GM12878 (cell line): ENCODE measurements around the gene C1orf50. TPM values are rescaled to one million over a fixed set of nuclear protein-coding genes. Genes with fewer than 3 reads are reported as not detected.
A peak's percentile ranks its signal among the peaks of the same experiment; 100 is the strongest.

Experiments
- ATAC-seq: fragments of 200-7000 bp; cut with Tn5 transposase; 3 replicates; pipeline ENCODE4 v1.9.1; 2020; ENCODE audit warnings: mild to moderate bottlenecking, moderate library complexity
- BruUV-seq: library from RNA; stranded (reverse); fragments of 400-500 nt; replicated peaks from 2 replicates; lab custom pipeline; 2021; lab: Mats Ljungman, UMichigan
- CTCF ChIA-PET: fragments of 300-600 bp; sonication (Branson Sonifier 250); formaldehyde crosslinking; extraction: SDS; loops from one replicate; lab custom pipeline; 2021; ENCODE audit warnings: inconsistent platforms; lab: Yijun Ruan, JAX
- POLR2A ChIA-PET: fragments of 350-600 bp; formaldehyde crosslinking; extraction: SDS; loops from one replicate; lab custom pipeline; 2021; ENCODE audit warnings: inconsistent platforms; lab: Charles Lee
- RAD21 ChIA-PET: fragments of 300-600 bp; sonication (Branson Sonifier 250); formaldehyde crosslinking; loops from one replicate; lab custom pipeline; 2023; ENCODE audit warnings: antibody characterized with exemption; ENCODE audit not compliant: unreplicated experiment; lab: Charles Lee
- SMC1A ChIA-PET: fragments of 300-600 bp; sonication (Branson Sonifier 250); formaldehyde crosslinking; loops from one replicate; lab custom pipeline; 2023; ENCODE audit not compliant: unreplicated experiment, uncharacterized antibody; lab: Charles Lee
- DNase-seq: peaks from one replicate; pipeline ENCODE4 v3.0.0-alpha.2; 2011; ENCODE audit warnings: low read depth, low spot score
- FAIRE-seq: peaks from 3 replicates; lab custom pipeline; 2011; peaks lifted over from hg19 to GRCh38; lab: Jason Lieb, UNC
- H2AFZ ChIP-seq: 2 replicates; pipeline ENCODE4 v1.6.0; 2011; ENCODE audit warnings: low read depth, low read length, control low read depth; ENCODE audit not compliant: control insufficient read depth
- H3K27ac ChIP-seq: 2 replicates; pipeline ENCODE4 v1.5.1; 2011; ENCODE audit warnings: control low read depth; ENCODE audit not compliant: control insufficient read depth, insufficient read depth
- H3K27me3 ChIP-seq, 2 experiments: replicated peaks in 1 of 2; 2 replicates each; pipeline versions ENCODE4 v1.6.0 to v1.6.1; 2011; ENCODE audit warnings: low read length in 1 of 2; ENCODE audit not compliant: control insufficient read depth in 2 of 2, insufficient read depth in 2 of 2
- H3K36me3 ChIP-seq, 2 experiments: 2 replicates each; pipeline ENCODE4 v1.5.1; 2011; ENCODE audit warnings: low read length in 1 of 2; ENCODE audit not compliant: control insufficient read depth in 2 of 2, insufficient read depth in 2 of 2
- H3K4me1 ChIP-seq: 2 replicates; pipeline ENCODE4 v1.6.1; 2011; ENCODE audit warnings: mild to moderate bottlenecking, low read length, moderate library complexity, mixed read lengths; ENCODE audit not compliant: control insufficient read depth, insufficient read depth
- H3K4me2 ChIP-seq: 2 replicates; pipeline ENCODE4 v1.6.0; 2011; ENCODE audit warnings: control low read depth; ENCODE audit not compliant: control insufficient read depth, insufficient read depth
- H3K4me3 ChIP-seq: fragments of 200-600 bp; sonication (generic); 2 replicates; pipeline ENCODE4 v1.5.1; 2016
- H3K79me2 ChIP-seq: 2 replicates; pipeline ENCODE4 v1.6.0; 2011; ENCODE audit warnings: low read length; ENCODE audit not compliant: control insufficient read depth, insufficient read depth
- H3K9ac ChIP-seq: 2 replicates; pipeline ENCODE4 v1.8.0; 2011; ENCODE audit warnings: low read length, control low read depth, mixed read lengths; ENCODE audit not compliant: control insufficient read depth, insufficient read depth
- H3K9me3 ChIP-seq: replicated peaks from 3 replicates; pipeline ENCODE4 v1.5.1; 2011; ENCODE audit warnings: mild to moderate bottlenecking, low read length; ENCODE audit not compliant: control insufficient read depth, insufficient read depth
- H4K20me1 ChIP-seq: 2 replicates; pipeline ENCODE4 v1.6.0; 2011; ENCODE audit not compliant: control insufficient read depth, insufficient read depth
- EP300 ChIP-seq, 2 experiments: fragments of 150-350 bp in 1 of 2; IDR thresholded peaks; 2 replicates each; pipeline ENCODE4 v1.6.1; 2011 to 2012; ENCODE audit warnings: low read depth in 2 of 2, low read length in 2 of 2, borderline replicate concordance in 1 of 2, improper control_type of control experiment in 1 of 2, inconsistent platforms in 1 of 2; ENCODE audit not compliant: control insufficient read depth in 1 of 2
- GABPA ChIP-seq: IDR thresholded peaks from 2 replicates; pipeline ENCODE4 v1.6.1; 2014; ENCODE audit warnings: antibody characterized with exemption, low read depth, mild to moderate bottlenecking, inconsistent platforms
- HSF1 ChIP-seq: fragments of 150-350 bp; IDR thresholded peaks from 2 replicates; pipeline ENCODE4 v1.6.1; 2014; ENCODE audit warnings: mild to moderate bottlenecking, low read depth, low read length
- MTA3 ChIP-seq: IDR thresholded peaks from 2 replicates; pipeline ENCODE4 v1.6.1; 2012; ENCODE audit warnings: low read length, inconsistent platforms, borderline replicate concordance
- NFYA ChIP-seq: IDR thresholded peaks from 2 replicates; pipeline ENCODE4 v1.6.1; 2011; ENCODE audit warnings: low read depth, mild to moderate bottlenecking, low read length, improper control_type of control experiment, borderline replicate concordance
- PML ChIP-seq: IDR thresholded peaks from 2 replicates; pipeline ENCODE4 v1.6.1; 2012; ENCODE audit warnings: low read length, inconsistent platforms
- SMARCA5 ChIP-seq: fragments of 450-650 bp; IDR thresholded peaks from 2 replicates; pipeline ENCODE4 v1.6.1; 2017; ENCODE audit warnings: mild to moderate bottlenecking
- TCF12 ChIP-seq: IDR thresholded peaks from 2 replicates; pipeline ENCODE4 v1.6.1; 2011; ENCODE audit warnings: low read depth, mild to moderate bottlenecking, low read length
- ZNF24 ChIP-seq: fragments of 450-650 bp; IDR thresholded peaks from 2 replicates; pipeline ENCODE4 v1.6.1; 2017; ENCODE audit warnings: antibody characterized with exemption, mild to moderate bottlenecking
- ZZZ3 ChIP-seq: IDR thresholded peaks from 2 replicates; pipeline ENCODE4 v1.6.1; 2011; ENCODE audit warnings: low read depth; ENCODE audit not compliant: control insufficient read depth, insufficient read length
- WGBS: methylation state at CpG from one replicate; pipeline ENCODE4 v1.1.6; 2016; ENCODE audit warnings: low lambda C conversion rate; ENCODE audit not compliant: insufficient replicate concordance, insufficient coverage; ENCODE audit errors: missing lambda C conversion rate; 5-methylcytosine and 5-hydroxymethylcytosine counted together
- in situ Hi-C: fragments of 300-500 bp; cut with MboI; formaldehyde crosslinking; loops from 9 replicates; pipeline ENCODE4 v1.14.3; 2018; ENCODE audit warnings: mixed read lengths
- intact Hi-C: fragments of 100-400 bp; cut with micrococcal nuclease; formaldehyde crosslinking; loops from one replicate; pipeline ENCODE4 v1.14.2; 2022; ENCODE audit not compliant: unreplicated experiment
- polyA plus RNA-seq, 11 experiments: library from polyadenylated mRNA; depleted of rRNA in 4 of 11; unstranded in 6 of 11; stranded (reverse) in 5 of 11; fragments of >200 nt; fragmentation: Nextera tagmentation in 4 of 11; fragmentation: Illumina TruSeq in 1 of 11; extraction: Ambion mirVana in 4 of 11; extraction: Trizol in 1 of 11; gene quantifications; 1 replicate in 1 of 11; 2 replicates in 10 of 11; pipeline versions ENCODE4 v1.2.1 to v1.2.3, GENCODE V29; 2011 to 2016; ENCODE audit warnings: inconsistent platforms in 2 of 11, missing spikeins in 2 of 11, low read depth in 1 of 11
- total RNA-seq, 4 experiments: library from RNA; depleted of rRNA in 3 of 4; stranded (reverse); fragments of >200 nt in 3 of 4; fragmentation: Illumina TruSeq in 1 of 4; extraction: Trizol in 1 of 4; gene quantifications; 2 replicates each; pipeline versions ENCODE4 v1.2.1 to v1.2.3, GENCODE V29; 2013 to 2021

The C1orf50 gene
- total and polyA plus RNA-seq, 10 of the 15 experiments (the other 5 are each of a cell fraction or from before 2014, with no cell fraction given): 1.2 to 10.7 (median 6.7) TPM

GRCh38 chr1:42731585-42731984, 35.5 kb upstream of the C1orf50 start:
- H3K27me3 ChIP-seq: no peaks in the 10 kb centered on the region
- SMC1A ChIA-PET: interaction anchor here (0.8 kb wide), 1 partner anchor 393 kb away, joined by 4 read pairs; no protein-coding TSS in a partner anchor
- no peak for TF ChIP-seq SMARCA5
- no peak for TF ChIP-seq ZZZ3
- TF ChIP-seq PML: no peak
- no peak for TF ChIP-seq GABPA
- no peak for TF ChIP-seq HSF1
- no peak for TF ChIP-seq EP300 (IDR thresholded peaks at IDR 0.05; ENCODE audit: borderline replicate concordance in 1 of 2, control insufficient read depth in 1 of 2, low read depth in 2 of 2, low read length in 2 of 2)
- TF ChIP-seq NFYA: no peak
- no peak for TF ChIP-seq TCF12
- TF ChIP-seq ZNF24: no peak
- no peak for TF ChIP-seq MTA3
- BruUV-seq: no TSS peak
- no peak overlapping the region for H3K9ac ChIP-seq
- no peaks in the 10 kb centered on the region for H4K20me1 ChIP-seq
- H3K79me2 ChIP-seq: no peaks in the 10 kb centered on the region
- RAD21 ChIA-PET: no interaction called here
- no peaks in the 10 kb centered on the region for H3K9me3 ChIP-seq
- no peak overlapping the region for H3K4me2 ChIP-seq
- 31% methylated on average over 3 of the region's 3 CpGs for WGBS
- FAIRE-seq (peak; percentile 7), DNase-seq (no peak), ATAC-seq (no peak)
- H2AFZ ChIP-seq: no peak overlapping the region
- peaks cover 2% of the 10 kb centered on the region; the same call in 1 of the 2 replicates for H3K4me1 ChIP-seq
- CTCF ChIA-PET: interaction anchor here (1.3 kb wide), 1 partner anchor 153 kb away, joined by 4 read pairs; no protein-coding TSS in a partner anchor
- POLR2A ChIA-PET: no interaction called here
- H3K4me3 ChIP-seq: no peak overlapping the region
- no peak overlapping the region for H3K27ac ChIP-seq
- intact Hi-C loops: no loop called here
- in situ Hi-C loops: loop anchor here (10.0 kb wide), 1 partner anchor 137 kb away; no protein-coding TSS in a partner anchor
- H3K36me3 ChIP-seq: no peaks in the 10 kb centered on the region
